Activated naive CD4-positive, alpha-beta T cell treated with anti-CD3 and anti-CD28 coated beads, Interleukin-2, amount 50 U/mL, for 24 hours (primary cell): ENCODE results near the gene SLC25A29.
"Not testable (repeated sequence)": the region's sequence is repeated elsewhere in the genome, so short reads cannot be mapped to it uniquely, and the experiment has no call there.

Source experiments
- H3K27ac Mint-ChIP-seq: one replicate; pipeline ENCODE4 v1.8.0; 2021; ENCODE audit warnings: mild to moderate bottlenecking, mixed read lengths
- H3K27me3 Mint-ChIP-seq: one replicate; pipeline ENCODE4 v1.8.0; 2021; ENCODE audit warnings: mixed read lengths
- H3K36me3 Mint-ChIP-seq: one replicate; pipeline ENCODE4 v1.8.0; 2021; ENCODE audit warnings: mixed read lengths
- H3K4me1 Mint-ChIP-seq: one replicate; pipeline ENCODE4 v1.8.0; 2021; ENCODE audit warnings: mixed read lengths
- H3K4me3 Mint-ChIP-seq: one replicate; pipeline ENCODE4 v1.8.0; 2021; ENCODE audit warnings: mild to moderate bottlenecking, mixed read lengths
- H3K9me3 Mint-ChIP-seq: one replicate; pipeline ENCODE4 v1.8.0; 2021; ENCODE audit warnings: mixed read lengths

SLC25A29 gene

DNA sequence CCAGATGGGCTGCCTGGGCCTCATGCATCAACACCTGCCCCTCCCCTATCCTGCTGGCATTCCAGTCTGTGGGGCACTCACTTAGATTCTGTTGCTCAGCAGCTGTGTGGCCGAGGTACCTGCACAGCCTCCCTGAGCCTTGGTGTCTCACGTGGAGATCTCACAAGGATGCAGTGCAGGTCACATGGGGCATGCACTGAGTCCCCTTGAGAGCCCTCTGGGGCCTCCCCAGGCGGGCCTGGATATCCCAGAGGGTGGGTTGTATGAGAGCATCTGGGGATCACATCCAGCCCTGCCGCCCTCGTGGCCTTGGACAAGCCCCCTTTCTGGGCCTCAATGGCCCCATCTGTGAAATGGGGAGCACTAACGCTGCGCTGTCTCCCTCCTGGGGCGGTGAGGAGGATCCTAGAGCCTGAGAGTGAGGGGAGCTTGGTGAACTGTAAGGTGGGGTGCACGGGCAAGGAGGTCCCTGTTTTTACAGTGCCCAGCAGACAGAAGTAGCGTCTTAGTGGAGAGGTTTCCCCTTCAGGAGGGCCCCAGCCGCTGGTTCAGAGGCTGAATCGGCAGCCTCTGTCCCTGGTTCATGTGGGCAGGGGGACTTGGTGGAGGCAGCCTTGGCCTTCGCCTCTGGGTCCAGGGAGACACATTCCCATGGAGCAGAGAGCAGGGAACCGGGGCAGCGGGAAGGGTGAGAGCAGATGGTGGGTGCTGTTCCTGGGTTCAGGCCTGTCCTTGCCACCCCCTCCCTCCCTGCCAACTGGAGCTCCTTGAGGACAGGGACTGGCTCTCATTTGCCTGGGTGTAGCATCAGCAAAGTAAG lies 16.1 kb upstream of the SLC25A29 start:
- no peaks in the 10 kb centered on the region for H3K9me3 Mint-ChIP-seq
- no peaks in the 10 kb centered on the region for H3K36me3 Mint-ChIP-seq
- H3K4me1 Mint-ChIP-seq, result peaks cover 5% of the 10 kb centered on the region
- H3K27ac Mint-ChIP-seq, result peak overlapping the region; percentile 55
- no peak overlapping the region for H3K4me3 Mint-ChIP-seq
- no peaks in the 10 kb centered on the region for H3K27me3 Mint-ChIP-seq

DNA sequence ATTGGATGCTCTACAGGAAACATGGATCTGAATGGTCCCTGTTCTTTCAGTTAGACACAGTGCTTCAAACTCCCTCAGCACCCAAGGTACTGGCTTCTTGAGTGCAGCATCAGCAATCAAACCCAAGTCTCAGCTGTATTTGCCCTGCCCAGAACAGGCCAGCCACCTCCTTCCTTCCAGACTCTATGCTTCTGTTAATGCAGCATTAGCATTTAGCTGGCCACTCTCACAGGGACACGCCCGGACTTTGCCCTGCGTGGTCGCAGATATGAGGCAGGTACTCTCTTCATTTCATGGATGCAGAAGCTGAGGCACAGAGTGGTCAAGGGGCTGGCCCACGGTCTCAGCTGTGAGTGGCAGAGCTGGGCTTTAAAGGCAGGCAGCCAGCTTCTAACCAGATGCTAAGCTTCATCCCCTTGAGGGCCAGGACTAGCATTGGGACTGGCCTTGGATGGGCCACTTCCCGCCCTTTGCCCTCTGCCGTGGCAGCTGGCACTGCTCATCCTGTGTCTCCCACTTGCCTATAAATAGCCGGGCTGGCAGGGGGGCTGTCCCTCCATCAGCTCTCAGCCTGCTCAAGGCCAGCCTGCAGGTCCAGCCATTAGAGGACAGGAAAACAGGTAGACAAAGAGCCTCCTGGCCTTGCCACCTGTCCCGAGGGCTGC lies 15.4 kb upstream of the SLC25A29 start:
- no peaks in the 10 kb centered on the region for H3K36me3 Mint-ChIP-seq
- no peak overlapping the region for H3K27ac Mint-ChIP-seq
- no peaks in the 10 kb centered on the region for H3K9me3 Mint-ChIP-seq

DNA sequence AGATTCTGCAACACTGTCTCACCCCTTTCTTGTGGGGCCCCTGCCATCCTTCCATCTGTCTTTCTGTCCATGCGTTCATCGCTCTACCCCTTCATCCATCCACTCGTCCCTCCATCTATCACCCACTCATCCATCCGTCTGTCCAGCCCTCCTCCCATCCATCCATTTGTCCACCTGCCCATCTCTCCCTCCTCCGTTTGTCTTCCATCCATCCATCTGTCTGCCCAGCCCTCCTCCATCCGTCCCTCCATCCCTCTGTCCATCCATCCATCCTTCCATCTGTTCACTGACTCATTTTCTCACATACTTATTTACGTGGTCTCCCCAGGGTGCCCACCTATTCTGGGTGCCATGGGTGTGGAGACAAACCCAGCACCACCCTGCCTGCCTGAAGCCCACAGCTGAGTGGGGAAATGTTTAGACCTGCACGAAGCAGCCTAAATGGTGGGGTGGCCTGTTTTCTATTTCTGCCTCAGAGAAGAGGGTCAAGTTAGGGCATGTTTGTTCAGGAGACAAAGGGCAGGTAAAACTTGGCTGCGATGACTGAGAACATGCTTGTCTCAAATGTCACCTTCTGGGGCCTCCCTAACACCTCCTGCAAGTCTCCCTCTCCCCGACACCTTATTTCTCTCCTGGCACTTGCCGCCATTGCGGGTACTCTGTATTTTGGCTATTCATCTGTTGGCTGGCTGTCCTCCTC lies 14.1 kb upstream of the SLC25A29 start:
- Mint-ChIP-seq H3K9me3 (no peaks in the 10 kb centered on the region), H3K4me3 (no peak overlapping the region), H3K36me3 (no peaks in the 10 kb centered on the region), H3K4me1 (peaks cover 5% of the 10 kb centered on the region), H3K27me3 (no peaks in the 10 kb centered on the region), H3K27ac (no peak overlapping the region)

More for the DNA sequence above, 15.4 kb upstream of the SLC25A29 start:
- no peaks in the 10 kb centered on the region for H3K27me3 Mint-ChIP-seq
- peaks cover 5% of the 10 kb centered on the region for H3K4me1 Mint-ChIP-seq
- H3K4me3 Mint-ChIP-seq, result no peak overlapping the region

DNA sequence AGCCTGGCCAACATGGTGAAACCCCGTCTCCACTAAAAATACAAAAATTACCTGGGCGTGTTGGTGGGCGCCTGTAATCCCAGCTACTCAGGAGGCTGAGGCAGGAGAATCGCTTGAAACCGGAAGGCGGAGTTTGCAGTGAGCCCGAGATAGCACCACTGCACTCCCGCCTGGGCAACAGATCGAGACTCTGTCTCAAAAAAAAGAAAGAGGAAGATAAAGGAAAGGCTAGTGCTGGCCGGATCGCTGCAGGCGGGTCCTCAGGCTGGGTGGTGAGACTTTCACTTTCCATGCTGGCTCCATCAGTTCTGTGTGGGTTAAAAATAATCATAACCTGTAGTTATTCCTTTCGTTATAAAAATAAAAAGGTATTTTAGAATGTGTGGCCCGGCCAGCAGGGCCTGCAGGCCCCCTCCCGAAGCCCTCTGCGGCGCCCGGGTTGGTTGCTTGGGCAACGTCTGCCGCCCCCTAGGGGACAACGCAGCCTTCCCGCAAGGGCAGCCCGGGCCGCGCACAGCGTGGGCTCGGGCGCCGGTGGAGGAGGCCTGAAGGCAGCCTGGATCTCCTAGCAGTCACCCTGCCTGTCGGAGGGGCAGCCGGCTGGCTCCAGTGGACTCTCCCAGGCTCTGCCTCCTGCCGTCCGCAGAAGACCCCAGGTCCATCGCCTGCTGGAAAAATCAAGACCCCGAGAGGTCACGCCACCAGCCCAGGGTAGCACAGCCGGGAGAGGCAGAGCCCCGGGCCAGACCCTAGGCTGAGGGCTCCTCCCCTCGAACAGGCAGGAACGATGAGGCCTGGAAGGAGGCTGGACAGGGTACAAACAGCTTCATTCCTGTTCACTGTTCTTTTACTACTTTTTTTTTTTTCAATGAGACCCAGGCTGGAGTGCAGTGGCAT lies 11.9 kb upstream of the SLC25A29 start:
- H3K4me3 Mint-ChIP-seq, result peak overlapping the region; percentile 73
- H3K27ac Mint-ChIP-seq, result no peak overlapping the region
- no peaks in the 10 kb centered on the region for H3K27me3 Mint-ChIP-seq
- peaks cover 5% of the 10 kb centered on the region for H3K4me1 Mint-ChIP-seq
- no peaks in the 10 kb centered on the region for H3K9me3 Mint-ChIP-seq
- no peaks in the 10 kb centered on the region for H3K36me3 Mint-ChIP-seq

DNA sequence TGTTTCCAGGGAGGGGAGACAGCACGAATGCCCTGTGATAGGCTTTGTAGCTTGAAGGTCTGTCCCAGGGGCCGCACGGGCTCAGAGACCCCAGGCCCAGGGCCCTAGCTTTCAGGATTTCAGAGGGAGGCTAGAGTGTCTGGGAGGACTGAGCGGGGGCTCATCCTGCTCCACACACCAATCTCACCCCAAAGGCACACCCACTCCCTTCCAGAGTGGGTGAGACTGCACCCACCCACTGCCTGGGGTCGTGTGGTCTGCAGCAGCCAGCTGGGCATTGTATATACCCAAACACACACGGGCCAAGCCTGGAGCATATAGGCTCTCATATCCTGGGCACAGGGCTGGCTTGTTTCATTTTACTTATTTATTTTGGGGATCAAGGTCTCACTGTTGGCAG lies 11.1 kb upstream of the SLC25A29 start:
- Mint-ChIP-seq H3K9me3 (no peaks in the 10 kb centered on the region), H3K27me3 (no peaks in the 10 kb centered on the region), H3K36me3 (no peaks in the 10 kb centered on the region), H3K4me1 (peaks cover 5% of the 10 kb centered on the region), H3K4me3 (no peak overlapping the region), H3K27ac (no peak overlapping the region)

DNA sequence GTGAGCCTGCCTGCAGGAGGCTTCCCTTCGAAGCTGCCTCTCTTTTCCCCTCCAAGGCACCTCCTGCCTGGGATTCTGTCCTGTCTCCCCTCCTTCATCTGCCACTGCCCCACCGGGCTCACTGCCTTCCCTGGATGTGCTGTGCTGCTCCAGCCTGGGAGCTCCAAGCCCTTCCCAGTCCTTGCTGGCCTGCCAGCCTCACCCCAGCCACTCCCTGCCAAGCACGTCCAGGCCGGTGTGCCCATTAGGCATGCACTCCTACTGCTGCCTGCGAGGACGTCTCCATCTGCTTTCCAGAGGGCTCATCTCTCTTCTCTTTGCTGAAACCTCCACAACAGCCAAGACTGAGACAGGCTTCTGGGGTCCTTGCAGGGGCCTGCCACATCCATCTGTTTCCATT lies 8.5 kb upstream of the SLC25A29 start:
- no peak overlapping the region for H3K4me3 Mint-ChIP-seq
- peak overlapping the region; percentile 12 for H3K27ac Mint-ChIP-seq
- no peaks in the 10 kb centered on the region for H3K9me3 Mint-ChIP-seq
- H3K4me1 Mint-ChIP-seq, result peaks cover 5% of the 10 kb centered on the region
- H3K36me3 Mint-ChIP-seq, result no peaks in the 10 kb centered on the region
- no peaks in the 10 kb centered on the region for H3K27me3 Mint-ChIP-seq

DNA sequence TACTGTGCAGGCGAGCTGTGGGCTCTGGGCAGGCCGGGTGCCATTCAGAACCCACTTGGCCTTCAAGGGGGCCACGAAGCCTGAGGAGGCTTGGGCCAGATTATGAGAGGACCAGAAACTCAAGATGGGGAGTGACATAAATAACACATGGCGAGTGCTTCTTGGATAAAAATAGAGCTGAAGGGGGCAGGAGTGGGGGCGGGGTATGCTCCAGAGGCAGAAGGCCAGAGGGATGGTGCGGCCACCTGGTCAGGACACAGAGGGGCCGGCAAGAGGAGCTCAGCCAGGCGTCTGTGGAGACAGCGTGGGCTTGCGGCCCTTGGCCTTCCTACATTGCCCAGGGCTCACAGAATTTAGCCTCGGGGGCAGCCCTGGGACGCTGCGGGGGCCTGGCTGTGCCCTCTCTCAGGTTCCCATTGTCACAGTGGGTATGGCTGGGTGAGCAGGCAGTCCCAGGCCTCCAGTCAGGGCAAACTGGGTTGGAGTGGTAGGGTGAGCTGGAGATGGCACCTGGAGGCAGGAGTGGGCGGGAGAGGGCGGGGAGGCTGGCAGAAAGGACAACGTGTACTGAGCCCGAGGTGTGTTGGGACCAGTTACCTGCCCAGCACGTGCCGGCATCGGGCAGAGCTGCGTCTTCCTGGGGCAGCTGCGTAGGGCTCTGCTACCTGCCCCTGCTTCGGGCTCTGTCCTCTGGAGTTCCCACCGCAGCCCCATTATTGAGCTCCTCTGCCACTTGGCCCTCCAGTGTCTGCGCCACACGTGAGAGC lies 7.4 kb upstream of the SLC25A29 start:
- Mint-ChIP-seq H3K4me3 (no peak overlapping the region), H3K36me3 (no peaks in the 10 kb centered on the region), H3K9me3 (no peaks in the 10 kb centered on the region), H3K4me1 (peaks cover 5% of the 10 kb centered on the region), H3K27ac (no peak overlapping the region), H3K27me3 (no peaks in the 10 kb centered on the region)

DNA sequence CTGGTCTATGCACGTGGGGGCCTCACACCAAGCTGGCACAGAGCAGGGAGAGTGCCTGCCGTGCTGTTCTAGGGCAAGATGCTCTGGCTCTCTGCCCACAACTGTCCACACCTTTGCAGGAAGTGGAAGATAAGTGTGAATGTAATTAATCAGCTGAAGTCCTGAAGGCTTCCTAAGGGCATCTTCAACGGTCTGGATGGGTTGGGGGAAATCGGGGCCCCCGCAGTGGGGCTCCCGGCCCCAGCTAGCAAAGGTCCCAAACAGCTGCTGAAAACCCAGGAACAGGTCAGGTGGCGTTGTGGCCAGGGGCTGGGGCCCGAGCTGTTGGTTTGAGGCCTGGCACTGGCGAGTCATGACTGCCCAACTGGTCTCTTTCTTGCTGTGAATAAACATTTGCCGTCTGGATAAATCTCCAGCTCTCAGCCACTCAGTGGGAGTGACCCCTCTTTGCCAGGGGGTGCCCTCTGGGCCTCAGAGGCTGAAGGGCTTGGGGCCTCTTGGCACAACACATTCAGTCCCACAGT lies 6.7 kb upstream of the SLC25A29 start:
- H3K9me3 Mint-ChIP-seq, result no peaks in the 10 kb centered on the region
- H3K27ac Mint-ChIP-seq, result no peak overlapping the region
- no peaks in the 10 kb centered on the region for H3K27me3 Mint-ChIP-seq
- no peaks in the 10 kb centered on the region for H3K36me3 Mint-ChIP-seq
- H3K4me1 Mint-ChIP-seq, result peaks cover 4% of the 10 kb centered on the region
- H3K4me3 Mint-ChIP-seq, result no peak overlapping the region

DNA sequence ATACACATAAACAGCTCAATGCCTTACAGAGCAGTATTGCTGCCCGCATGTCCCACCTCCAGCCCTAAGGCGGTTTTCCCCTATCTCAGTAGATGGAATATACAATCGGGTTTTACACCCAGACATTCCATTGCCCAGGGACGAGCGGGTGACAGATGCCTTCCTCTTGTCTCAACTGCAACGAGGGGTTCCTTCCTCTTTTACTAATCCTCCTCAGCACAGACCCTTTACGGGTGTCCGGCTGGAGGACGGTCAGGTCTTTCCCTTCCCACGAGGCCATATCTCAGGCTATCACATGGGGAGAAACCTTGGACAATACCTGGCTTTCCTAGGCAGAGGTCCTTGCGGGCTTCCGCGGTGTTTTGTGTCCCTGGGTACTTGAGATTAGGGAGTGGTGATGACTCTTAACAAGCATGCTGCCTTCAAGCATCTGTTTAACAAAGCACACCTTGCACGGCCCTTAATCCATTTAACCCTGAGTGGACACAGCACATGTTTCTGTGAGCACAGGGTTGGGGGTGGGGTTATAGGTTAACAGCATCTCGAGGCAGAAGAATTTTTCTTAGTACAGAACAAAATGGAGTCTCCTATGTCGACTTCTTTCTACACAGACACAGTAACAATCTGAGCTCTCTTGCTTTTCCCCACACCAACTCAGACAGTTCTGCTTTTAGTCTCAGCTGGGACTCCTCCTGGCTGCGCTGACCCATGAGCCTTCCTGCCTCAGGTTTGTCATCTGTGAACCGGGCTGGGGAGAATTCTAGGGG lies 6.0 kb upstream of the SLC25A29 start:
- not testable (repeated sequence) for H3K27ac Mint-ChIP-seq, H3K9me3 Mint-ChIP-seq, H3K4me3 Mint-ChIP-seq, H3K36me3 Mint-ChIP-seq, H3K4me1 Mint-ChIP-seq, H3K27me3 Mint-ChIP-seq

DNA sequence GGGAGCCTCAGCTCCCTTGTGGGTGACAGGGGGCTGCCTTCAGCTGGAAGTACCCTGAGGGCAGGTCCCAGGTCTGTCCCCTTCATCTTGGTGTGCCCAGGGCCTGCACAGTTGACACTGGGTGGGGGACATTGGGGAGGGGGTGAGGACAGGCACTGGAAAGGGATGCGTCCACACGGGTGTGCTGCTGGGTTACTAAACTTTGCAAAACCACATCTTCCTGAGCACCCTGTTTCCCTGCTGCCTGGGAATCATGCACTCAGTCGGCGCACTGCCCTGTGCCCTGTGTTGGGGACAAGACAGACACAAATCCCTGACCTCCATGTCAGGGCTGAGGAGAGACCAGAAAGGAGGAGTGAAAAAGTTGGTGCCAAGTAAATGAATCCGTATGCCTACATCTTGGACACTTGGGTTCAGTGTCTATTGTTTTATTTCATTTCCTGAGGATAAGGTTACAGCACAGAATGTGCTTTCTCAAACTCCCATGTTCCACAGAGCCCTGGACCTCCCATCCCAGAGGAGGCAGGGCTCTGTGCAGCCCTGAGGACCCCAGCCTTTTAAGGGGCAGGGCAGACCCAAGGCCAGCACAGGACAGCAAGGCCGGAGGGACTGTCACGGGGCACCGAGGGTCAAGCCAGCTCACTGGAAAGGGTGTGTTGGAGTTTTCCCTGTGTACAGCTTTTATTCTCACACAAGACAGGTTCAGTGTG lies 2.9 kb upstream of the SLC25A29 start:
- peaks cover 2% of the 10 kb centered on the region for H3K27me3 Mint-ChIP-seq
- H3K27ac Mint-ChIP-seq, result no peak overlapping the region
- H3K4me3 Mint-ChIP-seq, result no peak overlapping the region
- H3K36me3 Mint-ChIP-seq, result no peaks in the 10 kb centered on the region
- no peaks in the 10 kb centered on the region for H3K9me3 Mint-ChIP-seq
- H3K4me1 Mint-ChIP-seq, result peaks cover 10% of the 10 kb centered on the region

DNA sequence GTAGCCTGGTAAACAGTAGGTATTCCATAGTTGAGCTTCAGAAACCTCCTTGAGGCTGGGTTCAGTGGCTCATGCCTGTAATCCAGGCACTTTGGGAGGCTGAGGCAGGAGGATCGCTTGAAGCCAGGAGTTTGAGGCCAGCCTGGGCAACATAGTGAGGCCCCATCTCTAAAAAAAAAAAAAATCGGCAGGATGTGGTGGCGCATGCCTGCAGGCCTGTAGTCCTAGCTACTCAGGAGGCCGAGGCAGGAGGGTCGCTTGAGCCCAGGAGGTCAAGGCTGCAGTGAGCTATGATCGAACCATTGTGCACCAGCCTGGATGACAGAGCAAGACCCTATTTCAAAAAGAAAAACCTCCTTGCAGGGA lies 2.2 kb upstream of the SLC25A29 start:
- Mint-ChIP-seq H3K27ac (peak overlapping the region; percentile 15), H3K4me1 (peaks cover 10% of the 10 kb centered on the region)
- H3K36me3 Mint-ChIP-seq, H3K4me3 Mint-ChIP-seq, H3K27me3 Mint-ChIP-seq, H3K9me3 Mint-ChIP-seq: not testable (repeated sequence)

DNA sequence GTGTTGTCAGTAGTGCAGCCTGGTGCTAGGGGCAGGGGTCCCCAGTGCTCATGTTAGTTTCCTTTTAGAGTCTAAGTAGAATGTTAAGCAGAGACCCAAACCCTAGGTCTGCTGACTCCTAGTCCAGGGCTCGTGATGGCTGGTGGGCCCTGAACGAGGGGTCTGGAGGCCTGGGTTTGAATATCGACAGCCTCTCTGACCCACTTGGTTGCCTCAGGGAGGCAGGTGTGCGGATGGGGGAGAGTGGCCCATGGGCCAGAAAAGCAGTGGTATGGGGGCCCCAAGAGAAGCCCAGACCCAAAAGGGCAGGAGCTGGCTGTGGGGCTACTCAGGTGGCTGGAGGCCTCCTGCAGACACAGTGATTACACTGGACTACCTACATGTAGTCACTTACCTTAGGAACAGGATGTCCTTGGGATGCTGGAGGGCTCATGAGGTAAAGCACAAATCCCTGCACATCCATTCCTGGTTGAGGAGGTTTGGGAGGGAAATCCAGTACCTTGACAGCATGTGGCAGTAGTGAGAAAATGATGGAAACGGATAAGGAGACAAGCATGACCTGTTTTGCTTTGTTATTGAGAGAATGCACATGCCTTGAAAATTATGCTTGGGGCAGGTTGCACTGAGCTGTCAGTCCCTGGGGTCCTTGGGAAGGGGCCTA lies 1.7 kb upstream of the SLC25A29 start:
- Mint-ChIP-seq H3K27ac (no peak overlapping the region), H3K27me3 (peaks cover 2% of the 10 kb centered on the region), H3K4me3 (peak overlapping the region; percentile 68), H3K36me3 (no peaks in the 10 kb centered on the region), H3K4me1 (peaks cover 10% of the 10 kb centered on the region), H3K9me3 (no peaks in the 10 kb centered on the region)
